Spleen (tissue), 7 donors: ENCODE results near the gene GALNT17.
"Not testable (repeated sequence)": the region's sequence is repeated elsewhere in the genome, so short reads cannot be mapped to it uniquely, and the experiment has no call there.

Source experiments
- CTCF ChIP-seq, 11 experiments: fragments of 200-600 bp in 7 of 11; fragments of 450-650 bp in 4 of 11; sonication (generic) in 4 of 11; IDR thresholded peaks in 8 of 11; conservative IDR thresholded peaks in 3 of 11; 1 replicate in 7 of 11; 2 replicates in 4 of 11; pipeline versions ENCODE4 v1.4.0 to v1.8.0; 2016 to 2021; ENCODE audit warnings: antibody characterized with exemption in 11 of 11, inconsistent platforms in 4 of 11, mild to moderate bottlenecking in 1 of 11
- POLR2AphosphoS5 ChIP-seq, 3 donors: sonication (generic); formaldehyde crosslinking; IDR thresholded peaks; one replicate each; pipeline ENCODE4 v1.5.1; 2017; ENCODE audit warnings: antibody characterized with exemption in 3 of 3
- donor health status: DM: no; HTN: no; CAD: no; lungs with moderate emphysema.
- donor health status: DM: no; HTN: no; CAD: no.
- donor health status: DM: no; HTN: no; CAD: no.

- TF ChIP-seq CTCF (IDR thresholded peaks at IDR 0.05 in 8 of 11, conservative IDR thresholded peaks at IDR 0.05 in 3 of 11); POLR2AphosphoS5 (IDR thresholded peaks at IDR 0.05): not testable (repeated sequence)
These were observed 77.5 kb downstream of the GALNT17 start for GRCh38 chr7:71209484-71209883.
